Tibial nerve (tissue), 4 donors: ENCODE results near the gene RHD.
"Not testable (repeated sequence)": the region's sequence is repeated elsewhere in the genome, so short reads cannot be mapped to it uniquely, and the experiment has no call there.

Experiments used
- EP300 ChIP-seq, 2 donors: sonication (generic); formaldehyde crosslinking; IDR thresholded peaks; one replicate each; pipeline ENCODE4 v1.6.1; 2017; ENCODE audit warnings: antibody characterized with exemption in 2 of 2, mild to moderate bottlenecking in 1 of 2
- TF ChIP-seq, protein P1 (sequence below), 5 experiments: fragments of 200-600 bp in 3 of 5; fragments of 450-650 bp in 2 of 5; sonication (generic) in 3 of 5; IDR thresholded peaks; one replicate each; pipeline ENCODE4 v1.5.1; 2016 to 2019; ENCODE audit warnings: antibody characterized with exemption in 5 of 5, mild to moderate bottlenecking in 3 of 5, moderate library complexity in 2 of 5

DNA sequence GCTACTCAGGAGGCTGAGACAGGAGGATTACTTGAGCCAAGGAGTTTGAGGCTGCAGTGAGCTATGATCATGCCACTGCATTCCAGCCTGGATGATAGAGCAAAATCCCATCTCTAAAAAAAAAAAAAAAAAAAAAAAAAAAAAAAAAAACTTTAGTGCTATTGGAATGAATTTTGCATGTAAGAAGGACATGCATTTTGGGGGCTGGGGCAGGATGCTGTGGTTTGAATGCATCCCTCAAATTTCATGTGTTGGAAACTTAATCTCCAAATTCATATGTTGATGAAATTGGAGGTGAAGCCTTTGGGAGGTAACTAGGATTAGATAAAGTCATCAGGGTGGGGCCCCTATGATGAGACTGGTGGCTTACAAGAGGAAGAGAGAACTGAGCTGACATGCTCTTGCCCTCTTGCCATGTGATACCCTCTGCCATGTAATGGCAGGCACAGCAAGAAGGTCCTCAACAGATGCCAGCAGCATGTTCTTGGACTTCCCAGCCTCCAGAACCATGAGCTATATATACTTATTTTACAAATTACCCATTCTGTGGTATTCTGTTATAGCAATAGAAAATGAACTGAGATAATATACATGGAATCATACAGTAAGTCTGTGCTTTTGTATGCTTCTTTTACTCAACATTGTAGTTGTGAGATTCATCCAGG lies 40.6 kb downstream of the RHD start:
- TF ChIP-seq EP300 (IDR thresholded peaks at IDR 0.05) = not testable (repeated sequence)
- TF ChIP-seq, protein P1, sequence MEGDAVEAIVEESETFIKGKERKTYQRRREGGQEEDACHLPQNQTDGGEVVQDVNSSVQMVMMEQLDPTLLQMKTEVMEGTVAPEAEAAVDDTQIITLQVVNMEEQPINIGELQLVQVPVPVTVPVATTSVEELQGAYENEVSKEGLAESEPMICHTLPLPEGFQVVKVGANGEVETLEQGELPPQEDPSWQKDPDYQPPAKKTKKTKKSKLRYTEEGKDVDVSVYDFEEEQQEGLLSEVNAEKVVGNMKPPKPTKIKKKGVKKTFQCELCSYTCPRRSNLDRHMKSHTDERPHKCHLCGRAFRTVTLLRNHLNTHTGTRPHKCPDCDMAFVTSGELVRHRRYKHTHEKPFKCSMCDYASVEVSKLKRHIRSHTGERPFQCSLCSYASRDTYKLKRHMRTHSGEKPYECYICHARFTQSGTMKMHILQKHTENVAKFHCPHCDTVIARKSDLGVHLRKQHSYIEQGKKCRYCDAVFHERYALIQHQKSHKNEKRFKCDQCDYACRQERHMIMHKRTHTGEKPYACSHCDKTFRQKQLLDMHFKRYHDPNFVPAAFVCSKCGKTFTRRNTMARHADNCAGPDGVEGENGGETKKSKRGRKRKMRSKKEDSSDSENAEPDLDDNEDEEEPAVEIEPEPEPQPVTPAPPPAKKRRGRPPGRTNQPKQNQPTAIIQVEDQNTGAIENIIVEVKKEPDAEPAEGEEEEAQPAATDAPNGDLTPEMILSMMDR (IDR thresholded peaks at IDR 0.05) = not testable (repeated sequence)
